ENCODE measurements around the gene LOXL1. TPM values are rescaled to one million over a fixed set of nuclear protein-coding genes. Genes with fewer than 3 reads are reported as not detected.

LOXL1 gene
- 53.2 and 104 TPM in 2 replicates for total RNA-seq (2014; rRNA removed; shearing (Covaris generic))

GRCh38 chr15:73926219-73927002 is at the start of gene LOXL1:
Gene LOXL1 (plus strand): TSS chr15:73926462. CDS start chr15:73926784, 322 bp downstream.
- peak; percentile 76 for DNase-seq (ENCODE audit: low spot score)

GRCh38 chr15:73879426-73879825 is 46.8 kb upstream of the LOXL1 start:
- no peak for DNase-seq (ENCODE audit: low spot score)

- no peak for DNase-seq (ENCODE audit: low spot score)
Measured at GRCh38 chr15:73881579-73882320, 44.5 kb upstream of the LOXL1 start.

GRCh38 chr15:73882761-73883419 is 43.4 kb upstream of the LOXL1 start:
- no peak for DNase-seq (ENCODE audit: low spot score)

- no peak for DNase-seq (ENCODE audit: low spot score)
Measured at GRCh38 chr15:73884159-73884558, 42.1 kb upstream of the LOXL1 start.

GRCh38 chr15:73885954-73886700 is 40.1 kb upstream of the LOXL1 start:
- no peak for DNase-seq (ENCODE audit: low spot score)

- no peak for DNase-seq (ENCODE audit: low spot score)
Measured at GRCh38 chr15:73886717-73887345, 39.4 kb upstream of the LOXL1 start.

GRCh38 chr15:73887481-73887880 is 38.8 kb upstream of the LOXL1 start:
- no peak for DNase-seq (ENCODE audit: low spot score)

- DNase-seq (ENCODE audit: low spot score): no peak
Measured at GRCh38 chr15:73888224-73889041, 37.8 kb upstream of the LOXL1 start.

- no peak for DNase-seq (ENCODE audit: low spot score)
Measured at GRCh38 chr15:73889053-73889761, 37.1 kb upstream of the LOXL1 start.

GRCh38 chr15:73889762-73890124 is 36.5 kb upstream of the LOXL1 start:
- DNase-seq (ENCODE audit: low spot score): no peak

GRCh38 chr15:73891328-73892315 is 34.6 kb upstream of the LOXL1 start:
- no peak for DNase-seq (ENCODE audit: low spot score)

- no peak for DNase-seq (ENCODE audit: low spot score)
Measured at GRCh38 chr15:73892446-73893226, 33.6 kb upstream of the LOXL1 start.

GRCh38 chr15:73894133-73894814 is 32.0 kb upstream of the LOXL1 start:
- no peak for DNase-seq (ENCODE audit: low spot score)

GRCh38 chr15:73897441-73898261 is 28.6 kb upstream of the LOXL1 start:
- peak; percentile 71 for DNase-seq (ENCODE audit: low spot score)

Measured in H4 (cell line).